ENCODE data around the gene CORIN. TPM values are rescaled to one million over a fixed set of nuclear protein-coding genes. Genes with fewer than 3 reads are reported as not detected.

Gene CORIN
- total and polyA plus RNA-seq, 7 donors, result under 0.01 to 2.5 (median 0.34) TPM

DNA sequence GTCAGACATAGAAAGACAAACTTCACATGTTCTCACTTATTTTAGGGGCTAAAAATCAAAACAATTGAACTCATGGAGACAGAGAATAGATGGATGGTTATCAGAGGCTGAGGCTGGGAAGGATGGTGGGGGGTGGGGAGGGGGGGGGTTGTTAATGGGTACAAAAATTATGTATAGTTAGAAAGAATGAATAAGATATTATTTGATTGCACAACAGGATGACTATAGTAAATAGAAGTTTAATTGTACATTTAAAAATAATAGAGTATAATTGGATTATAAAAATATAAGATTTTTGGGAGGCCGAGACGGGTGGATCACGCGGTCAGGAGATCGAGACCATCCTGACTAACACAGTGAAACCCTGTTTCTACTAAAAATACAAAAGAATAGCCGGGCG lies 33.3 kb downstream of the CORIN start:
- WGBS, 2 donors, result 96 to 97% methylated on average over 7 of the region's 7 CpGs
- DNase-seq, result no peak
- no peaks in the 10 kb centered on the region for H3K9me3 ChIP-seq
- no peak overlapping the region for H3K4me3 ChIP-seq
- no peak overlapping the region for H3K27ac ChIP-seq
- intact Hi-C loops (cut with DNase I), result no loop called here
- no peaks in the 10 kb centered on the region for H3K36me3 ChIP-seq
- no peaks in the 10 kb centered on the region for H3K27me3 ChIP-seq
- no peaks in the 10 kb centered on the region for H3K4me1 ChIP-seq
- TF ChIP-seq EP300 (IDR thresholded peaks at IDR 0.05), result no peak
- TF ChIP-seq POLR2AphosphoS5 (IDR thresholded peaks at IDR 0.05), result no peak
- TF ChIP-seq, protein P1, sequence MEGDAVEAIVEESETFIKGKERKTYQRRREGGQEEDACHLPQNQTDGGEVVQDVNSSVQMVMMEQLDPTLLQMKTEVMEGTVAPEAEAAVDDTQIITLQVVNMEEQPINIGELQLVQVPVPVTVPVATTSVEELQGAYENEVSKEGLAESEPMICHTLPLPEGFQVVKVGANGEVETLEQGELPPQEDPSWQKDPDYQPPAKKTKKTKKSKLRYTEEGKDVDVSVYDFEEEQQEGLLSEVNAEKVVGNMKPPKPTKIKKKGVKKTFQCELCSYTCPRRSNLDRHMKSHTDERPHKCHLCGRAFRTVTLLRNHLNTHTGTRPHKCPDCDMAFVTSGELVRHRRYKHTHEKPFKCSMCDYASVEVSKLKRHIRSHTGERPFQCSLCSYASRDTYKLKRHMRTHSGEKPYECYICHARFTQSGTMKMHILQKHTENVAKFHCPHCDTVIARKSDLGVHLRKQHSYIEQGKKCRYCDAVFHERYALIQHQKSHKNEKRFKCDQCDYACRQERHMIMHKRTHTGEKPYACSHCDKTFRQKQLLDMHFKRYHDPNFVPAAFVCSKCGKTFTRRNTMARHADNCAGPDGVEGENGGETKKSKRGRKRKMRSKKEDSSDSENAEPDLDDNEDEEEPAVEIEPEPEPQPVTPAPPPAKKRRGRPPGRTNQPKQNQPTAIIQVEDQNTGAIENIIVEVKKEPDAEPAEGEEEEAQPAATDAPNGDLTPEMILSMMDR (IDR thresholded peaks at IDR 0.05), result no peak
- no peak for TF ChIP-seq POLR2A (IDR thresholded peaks at IDR 0.05)

DNA sequence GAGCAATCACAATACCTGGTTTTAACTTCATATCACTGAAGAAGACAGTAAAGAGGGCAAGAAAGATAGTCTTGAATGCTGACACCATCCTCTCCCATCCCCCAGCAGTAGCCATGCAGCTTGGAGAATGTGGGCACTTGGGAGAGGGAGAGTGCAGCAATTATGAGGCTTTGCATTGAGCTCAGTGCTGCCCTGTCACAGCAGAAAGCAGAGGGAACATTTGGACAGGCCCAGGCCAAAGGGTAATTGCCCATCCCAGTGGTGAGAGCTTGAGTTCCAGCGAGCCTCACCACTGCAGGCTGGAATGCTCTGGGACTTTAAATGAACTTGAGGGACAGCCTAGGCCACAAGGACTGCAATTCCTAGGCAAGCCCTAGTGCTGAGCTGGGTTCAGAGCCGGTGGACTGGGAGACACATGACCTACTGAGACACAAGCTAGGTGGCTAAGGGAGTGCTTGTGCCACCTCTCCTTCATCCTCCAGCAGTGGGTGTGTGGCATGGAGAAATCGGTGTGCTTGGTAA lies 36.3 kb downstream of the CORIN start:
- H3K36me3 ChIP-seq, result no peaks in the 10 kb centered on the region
- WGBS, 2 donors, result 78 to 87% methylated on average over 3 of the region's 3 CpGs
- no peak for DNase-seq
- no peaks in the 10 kb centered on the region for H3K27me3 ChIP-seq
- H3K4me3 ChIP-seq, result no peak overlapping the region
- no peaks in the 10 kb centered on the region for H3K9me3 ChIP-seq
- intact Hi-C loops (cut with DNase I), result no loop called here
- no peaks in the 10 kb centered on the region for H3K4me1 ChIP-seq
- TF ChIP-seq EP300 (IDR thresholded peaks at IDR 0.05) (no peak), POLR2AphosphoS5 (IDR thresholded peaks at IDR 0.05) (no peak), POLR2A (IDR thresholded peaks at IDR 0.05) (no peak)
- TF ChIP-seq, protein P1 (IDR thresholded peaks at IDR 0.05), result no peak
- H3K27ac ChIP-seq, result no peak overlapping the region

DNA sequence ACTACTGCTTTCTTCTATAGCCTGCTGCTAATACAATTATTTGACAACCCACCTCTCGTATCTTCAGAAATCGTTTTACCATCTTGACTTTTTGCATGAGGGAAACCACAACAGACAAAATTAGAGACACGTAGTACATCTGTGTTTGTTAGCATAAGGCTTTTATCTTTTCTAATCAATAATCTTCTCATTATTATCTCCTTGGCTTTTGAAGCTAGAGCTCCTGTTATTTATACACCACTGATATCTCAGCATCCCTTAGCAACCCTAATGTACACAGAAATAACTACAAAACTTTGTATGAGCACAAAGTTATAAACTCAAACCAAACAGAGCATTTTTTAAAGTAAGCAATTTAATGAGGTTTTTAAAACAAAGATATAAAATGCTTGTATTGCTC lies 39.7 kb downstream of the CORIN start:
- H3K27ac ChIP-seq, result no peak overlapping the region
- no peak for DNase-seq
- no peaks in the 10 kb centered on the region for H3K4me1 ChIP-seq
- H3K4me3 ChIP-seq, result no peak overlapping the region
- 59 to 72% methylated on average over 3 of the region's 3 CpGs for WGBS, 2 donors
- no peaks in the 10 kb centered on the region for H3K27me3 ChIP-seq
- intact Hi-C loops (cut with DNase I), result no loop called here
- H3K36me3 ChIP-seq, result no peaks in the 10 kb centered on the region
- H3K9me3 ChIP-seq, result no peaks in the 10 kb centered on the region
- TF ChIP-seq, protein P1 (IDR thresholded peaks at IDR 0.05), result no peak
- TF ChIP-seq POLR2A (IDR thresholded peaks at IDR 0.05) (no peak), POLR2AphosphoS5 (IDR thresholded peaks at IDR 0.05) (no peak), EP300 (IDR thresholded peaks at IDR 0.05) (no peak)

DNA sequence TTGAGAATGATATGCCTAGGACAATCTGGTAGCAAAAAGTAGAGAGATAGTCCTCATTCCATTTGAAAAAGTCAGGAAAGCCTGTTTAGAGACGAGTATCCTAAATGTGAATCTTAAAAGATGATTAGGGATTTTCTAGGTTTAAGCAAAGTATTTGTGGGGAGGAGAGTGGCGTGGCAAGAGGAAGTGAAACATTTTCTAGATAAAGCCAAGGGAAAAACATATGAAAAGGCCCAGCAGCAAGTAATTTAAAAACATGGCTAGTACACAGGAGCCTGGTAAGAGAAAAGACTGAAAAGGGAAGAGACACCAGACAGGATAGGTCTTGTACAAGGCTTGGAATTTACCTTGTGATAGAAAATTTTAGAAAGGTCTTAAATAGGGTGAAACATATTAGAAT lies 45.9 kb downstream of the CORIN start:
- WGBS, 2 donors, result 55 to 67% methylated on average over 2 of the region's 2 CpGs
- Histone ChIP-seq H3K27ac (no peak overlapping the region), H3K36me3 (no peaks in the 10 kb centered on the region), H3K4me1 (no peaks in the 10 kb centered on the region), H3K9me3 (no peaks in the 10 kb centered on the region), H3K4me3 (no peak overlapping the region), H3K27me3 (no peaks in the 10 kb centered on the region)
- intact Hi-C loops (cut with DNase I), result no loop called here
- no peak for DNase-seq
- TF ChIP-seq EP300 (IDR thresholded peaks at IDR 0.05) (no peak), POLR2AphosphoS5 (IDR thresholded peaks at IDR 0.05) (no peak), POLR2A (IDR thresholded peaks at IDR 0.05) (no peak)
- TF ChIP-seq, protein P1 (IDR thresholded peaks at IDR 0.05), result no peak

DNA sequence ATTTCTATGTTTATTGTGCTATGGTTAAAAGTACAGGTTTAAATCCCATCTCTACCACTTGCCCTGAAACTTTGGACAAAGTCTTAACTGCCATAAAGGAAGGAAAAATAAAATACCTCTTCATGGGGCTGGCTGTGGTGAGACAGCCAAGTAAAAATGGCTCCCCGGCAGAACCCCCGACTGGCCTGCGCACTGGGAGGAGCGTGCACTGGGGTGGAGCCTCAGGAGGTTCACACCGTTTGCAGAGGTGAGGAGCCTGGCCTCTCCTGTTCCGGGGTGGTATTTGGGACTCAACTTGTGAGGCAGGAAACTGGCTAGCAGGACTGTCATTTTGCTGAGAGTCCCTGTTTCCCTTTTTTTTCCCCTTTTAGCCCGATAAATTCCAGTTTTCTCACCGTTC lies 47.8 kb downstream of the CORIN start:
- Histone ChIP-seq H3K27ac (no peak overlapping the region), H3K9me3 (no peaks in the 10 kb centered on the region), H3K4me1 (no peaks in the 10 kb centered on the region), H3K36me3 (no peaks in the 10 kb centered on the region), H3K27me3 (no peaks in the 10 kb centered on the region), H3K4me3 (no peak overlapping the region)
- 93 to 94% methylated on average over 8 of the region's 8 CpGs for WGBS, 2 donors
- DNase-seq, result no peak
- TF ChIP-seq POLR2A (IDR thresholded peaks at IDR 0.05), result no peak
- no peak for TF ChIP-seq POLR2AphosphoS5 (IDR thresholded peaks at IDR 0.05)
- no peak for TF ChIP-seq EP300 (IDR thresholded peaks at IDR 0.05)
- TF ChIP-seq, protein P1 (IDR thresholded peaks at IDR 0.05), result no peak
- intact Hi-C loops (cut with DNase I), result no loop called here
